ENCODE data around the gene ADGRE1.

Gene ADGRE1

DNA sequence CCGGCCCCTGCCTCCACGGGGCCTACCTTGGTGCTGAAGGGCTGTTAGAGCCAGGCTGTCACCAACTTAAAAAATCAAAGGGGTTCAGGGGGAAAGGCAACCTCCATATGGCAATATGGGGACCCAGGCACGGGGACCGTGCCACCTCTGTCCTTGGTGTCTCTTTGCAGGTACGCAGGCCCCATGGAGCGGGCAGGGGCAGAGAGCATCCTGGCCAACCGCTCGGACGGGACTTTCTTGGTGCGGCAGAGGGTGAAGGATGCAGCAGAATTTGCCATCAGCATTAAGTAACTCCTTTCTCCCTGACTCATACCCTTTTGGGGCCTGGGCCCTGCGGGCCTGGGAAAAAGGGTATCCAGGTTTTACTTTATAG, 39.6 kb upstream of the ADGRE1 start:
- H3K9me3 ChIP-seq (ENCODE audit: low read length) = no peaks in the 10 kb centered on the region
- no peaks in the 10 kb centered on the region for H3K27me3 ChIP-seq (ENCODE audit: insufficient read depth, low read length)
- H3K9ac ChIP-seq (ENCODE audit: low read length) = no peak overlapping the region
- no peaks in the 10 kb centered on the region for H4K20me1 ChIP-seq (ENCODE audit: insufficient read depth, low read length)
- H3K4me3 ChIP-seq (ENCODE audit: low read depth, low read length, poor library complexity, severe bottlenecking) = no peak overlapping the region
- no peak overlapping the region for H2AFZ ChIP-seq (ENCODE audit: low read length)
- H3F3A ChIP-seq (ENCODE audit: insufficient read depth, low read length) = no peaks in the 10 kb centered on the region
- no peaks in the 10 kb centered on the region for H3K79me2 ChIP-seq (ENCODE audit: insufficient read depth, low read length)
- no peak for TF ChIP-seq EZH2 (IDR thresholded peaks at IDR 0.05; ENCODE audit: borderline replicate concordance, low read length)
- TF ChIP-seq, protein P1, sequence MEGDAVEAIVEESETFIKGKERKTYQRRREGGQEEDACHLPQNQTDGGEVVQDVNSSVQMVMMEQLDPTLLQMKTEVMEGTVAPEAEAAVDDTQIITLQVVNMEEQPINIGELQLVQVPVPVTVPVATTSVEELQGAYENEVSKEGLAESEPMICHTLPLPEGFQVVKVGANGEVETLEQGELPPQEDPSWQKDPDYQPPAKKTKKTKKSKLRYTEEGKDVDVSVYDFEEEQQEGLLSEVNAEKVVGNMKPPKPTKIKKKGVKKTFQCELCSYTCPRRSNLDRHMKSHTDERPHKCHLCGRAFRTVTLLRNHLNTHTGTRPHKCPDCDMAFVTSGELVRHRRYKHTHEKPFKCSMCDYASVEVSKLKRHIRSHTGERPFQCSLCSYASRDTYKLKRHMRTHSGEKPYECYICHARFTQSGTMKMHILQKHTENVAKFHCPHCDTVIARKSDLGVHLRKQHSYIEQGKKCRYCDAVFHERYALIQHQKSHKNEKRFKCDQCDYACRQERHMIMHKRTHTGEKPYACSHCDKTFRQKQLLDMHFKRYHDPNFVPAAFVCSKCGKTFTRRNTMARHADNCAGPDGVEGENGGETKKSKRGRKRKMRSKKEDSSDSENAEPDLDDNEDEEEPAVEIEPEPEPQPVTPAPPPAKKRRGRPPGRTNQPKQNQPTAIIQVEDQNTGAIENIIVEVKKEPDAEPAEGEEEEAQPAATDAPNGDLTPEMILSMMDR (IDR thresholded peaks at IDR 0.05; ENCODE audit: low read length) = no peak
- no peak overlapping the region for H3K4me2 ChIP-seq (ENCODE audit: low read length)
- H3K4me1 ChIP-seq (ENCODE audit: insufficient read depth, low read length, severe bottlenecking) = no peaks in the 10 kb centered on the region
- H3K9me2 ChIP-seq (ENCODE audit: low read depth, low read length) = no peaks in the 10 kb centered on the region
- H3K36me3 ChIP-seq (ENCODE audit: insufficient read depth, low read length) = peaks cover 58% of the 10 kb centered on the region
- H3K27ac ChIP-seq (ENCODE audit: low read depth, low read length, poor library complexity, severe bottlenecking) = no peak overlapping the region

DNA sequence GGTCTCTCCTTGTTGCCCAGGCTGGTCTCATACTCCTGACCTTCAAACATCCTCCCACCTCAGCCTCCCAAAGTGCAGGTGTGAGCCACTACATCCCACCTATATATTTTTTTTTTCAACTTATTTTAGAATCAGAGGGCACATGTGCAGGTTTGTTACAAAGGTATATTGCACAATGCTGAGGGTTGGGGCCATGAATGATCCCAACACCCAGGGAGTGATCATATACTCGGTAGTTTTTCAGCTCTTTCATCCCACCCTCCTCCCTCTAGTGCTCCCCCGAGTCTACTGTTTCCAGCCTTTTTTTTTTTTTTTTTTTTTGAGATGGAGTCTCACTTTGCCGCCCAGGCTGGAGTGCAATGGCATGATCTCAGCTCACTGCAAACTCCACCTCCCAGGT, 38.4 kb upstream of the ADGRE1 start:
- Histone ChIP-seq H3K79me2 (ENCODE audit: insufficient read depth, low read length) (no peaks in the 10 kb centered on the region), H3K4me2 (ENCODE audit: low read length) (no peak overlapping the region), H4K20me1 (ENCODE audit: insufficient read depth, low read length) (no peaks in the 10 kb centered on the region), H3K36me3 (ENCODE audit: insufficient read depth, low read length) (peaks cover 63% of the 10 kb centered on the region), H3F3A (ENCODE audit: insufficient read depth, low read length) (no peaks in the 10 kb centered on the region), H3K9me2 (ENCODE audit: low read depth, low read length) (no peaks in the 10 kb centered on the region), H3K4me1 (ENCODE audit: insufficient read depth, low read length, severe bottlenecking) (no peaks in the 10 kb centered on the region), H3K27ac (ENCODE audit: low read depth, low read length, poor library complexity, severe bottlenecking) (no peak overlapping the region), H2AFZ (ENCODE audit: low read length) (no peak overlapping the region), H3K27me3 (ENCODE audit: insufficient read depth, low read length) (no peaks in the 10 kb centered on the region), H3K9ac (ENCODE audit: low read length) (no peak overlapping the region), H3K4me3 (ENCODE audit: low read depth, low read length, poor library complexity, severe bottlenecking) (no peak overlapping the region), H3K9me3 (ENCODE audit: low read length) (no peaks in the 10 kb centered on the region)
- TF ChIP-seq, protein P1 (IDR thresholded peaks at IDR 0.05; ENCODE audit: low read length) = no peak
- TF ChIP-seq EZH2 (IDR thresholded peaks at IDR 0.05; ENCODE audit: borderline replicate concordance, low read length) = no peak

DNA sequence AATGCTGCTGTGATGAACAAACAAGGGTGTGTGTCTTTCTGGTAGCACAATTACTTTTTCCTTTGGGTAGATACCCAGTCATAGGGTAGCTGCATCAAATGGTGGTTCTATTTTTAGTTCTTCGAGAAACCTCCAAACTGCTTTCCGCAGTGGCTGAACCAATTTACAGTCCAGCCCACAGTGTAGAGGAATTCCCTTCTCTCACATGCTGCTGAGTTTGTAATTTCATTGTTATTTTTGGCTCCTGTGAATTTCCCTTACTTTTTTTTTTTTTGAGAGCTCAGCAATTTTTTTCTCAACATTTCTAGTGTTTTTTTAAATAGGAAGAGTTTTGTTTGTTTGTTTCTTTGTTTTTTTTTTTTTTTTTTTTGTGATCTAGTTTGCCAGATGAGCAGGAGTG, 37.5 kb upstream of the ADGRE1 start:
- Histone ChIP-seq H3F3A (ENCODE audit: insufficient read depth, low read length) (no peaks in the 10 kb centered on the region), H3K4me3 (ENCODE audit: low read depth, low read length, poor library complexity, severe bottlenecking) (no peak overlapping the region), H2AFZ (ENCODE audit: low read length) (no peak overlapping the region), H3K9ac (ENCODE audit: low read length) (no peak overlapping the region), H3K27me3 (ENCODE audit: insufficient read depth, low read length) (no peaks in the 10 kb centered on the region), H3K9me2 (ENCODE audit: low read depth, low read length) (no peaks in the 10 kb centered on the region), H3K79me2 (ENCODE audit: insufficient read depth, low read length) (no peaks in the 10 kb centered on the region), H3K36me3 (ENCODE audit: insufficient read depth, low read length) (peaks cover 67% of the 10 kb centered on the region), H3K9me3 (ENCODE audit: low read length) (no peaks in the 10 kb centered on the region), H3K4me2 (ENCODE audit: low read length) (no peak overlapping the region), H3K27ac (ENCODE audit: low read depth, low read length, poor library complexity, severe bottlenecking) (no peak overlapping the region), H4K20me1 (ENCODE audit: insufficient read depth, low read length) (no peaks in the 10 kb centered on the region), H3K4me1 (ENCODE audit: insufficient read depth, low read length, severe bottlenecking) (no peaks in the 10 kb centered on the region)
- no peak for TF ChIP-seq EZH2 (IDR thresholded peaks at IDR 0.05; ENCODE audit: borderline replicate concordance, low read length)
- TF ChIP-seq, protein P1 (IDR thresholded peaks at IDR 0.05; ENCODE audit: low read length) = no peak
